GM21423 (cell line): ENCODE measurements around the gene XRCC5.

ENCODE experiments used
- ATAC-seq: cut with Tn5 transposase; IDR thresholded peaks from one replicate; pipeline ENCODE4 v1.9.1; 2021; ENCODE audit warnings: mild to moderate bottlenecking, moderate library complexity; ENCODE audit not compliant: unreplicated experiment

XRCC5 gene

DNA sequence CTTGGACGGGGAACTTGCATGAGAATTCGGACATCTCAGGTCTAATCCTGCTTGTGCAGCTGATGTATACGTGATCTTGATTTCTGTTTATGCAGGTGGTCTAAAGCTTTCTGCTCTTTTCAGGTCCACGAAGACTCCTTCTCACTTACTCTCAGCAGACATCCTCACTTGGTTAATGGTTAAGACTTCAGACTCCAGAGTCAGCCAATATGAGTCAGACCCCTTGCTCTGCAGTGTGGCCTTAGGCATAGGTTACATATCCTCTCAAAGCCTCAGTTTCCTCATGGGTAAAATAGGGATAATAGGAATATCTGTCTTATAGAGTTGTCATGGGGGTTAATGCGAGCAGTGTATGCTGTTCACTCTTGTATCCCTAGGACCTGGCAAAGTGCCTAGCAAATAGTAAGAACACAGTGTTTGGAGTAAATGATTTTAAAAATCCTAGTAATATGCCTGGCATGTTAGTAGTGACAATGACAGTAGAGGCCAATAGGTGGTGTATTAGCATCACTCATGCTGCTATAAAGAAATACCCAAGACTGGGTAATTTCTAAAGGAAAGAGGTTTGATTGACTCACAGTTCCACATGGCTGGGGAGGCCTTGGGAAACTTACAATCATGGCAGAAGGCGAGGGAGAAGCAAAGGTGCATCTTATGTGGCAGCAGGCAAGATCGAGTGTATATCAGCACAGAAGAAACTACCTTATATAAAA lies 42.3 kb downstream of the XRCC5 start:
- ATAC-seq, result no peak

DNA sequence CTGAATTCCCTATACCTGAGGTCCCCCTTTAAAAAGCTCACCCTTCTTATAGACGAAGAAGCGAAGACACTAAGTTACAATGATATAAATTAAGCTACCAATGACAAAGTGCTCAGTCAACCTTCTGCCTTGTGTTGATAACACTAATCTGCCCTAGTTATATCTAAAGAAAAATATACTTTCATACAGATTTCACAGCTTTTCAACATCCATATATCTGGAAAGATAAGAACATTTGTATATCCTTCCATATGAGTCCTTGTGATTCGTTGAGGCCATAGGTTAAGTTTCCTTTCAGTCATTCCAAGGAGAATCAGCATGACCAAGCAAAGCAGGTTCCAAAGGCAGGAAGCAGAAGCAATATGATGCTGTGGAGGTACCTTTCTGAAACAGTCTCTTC lies 46.8 kb downstream of the XRCC5 start:
- ATAC-seq, result no peak

DNA sequence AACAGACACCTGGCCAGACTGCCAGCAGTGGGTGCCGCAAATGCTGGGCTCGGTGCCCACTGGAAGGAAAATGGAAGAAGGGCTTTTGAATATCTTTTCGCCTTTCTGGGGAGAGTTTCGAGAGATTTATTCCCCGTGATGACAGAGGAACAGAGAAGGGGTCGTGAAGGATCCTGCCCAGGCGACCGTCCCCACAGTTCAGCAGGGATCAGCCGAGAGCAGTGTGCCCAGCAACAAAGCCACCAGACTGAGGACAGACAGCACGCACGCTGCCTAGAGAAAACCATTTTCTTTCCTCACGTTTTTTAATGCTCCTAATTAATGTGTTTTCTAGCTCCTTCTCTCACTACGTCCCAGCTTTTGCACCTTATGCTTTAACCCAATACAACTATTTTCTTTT lies 47.7 kb downstream of the XRCC5 start:
- ATAC-seq, result no peak

DNA sequence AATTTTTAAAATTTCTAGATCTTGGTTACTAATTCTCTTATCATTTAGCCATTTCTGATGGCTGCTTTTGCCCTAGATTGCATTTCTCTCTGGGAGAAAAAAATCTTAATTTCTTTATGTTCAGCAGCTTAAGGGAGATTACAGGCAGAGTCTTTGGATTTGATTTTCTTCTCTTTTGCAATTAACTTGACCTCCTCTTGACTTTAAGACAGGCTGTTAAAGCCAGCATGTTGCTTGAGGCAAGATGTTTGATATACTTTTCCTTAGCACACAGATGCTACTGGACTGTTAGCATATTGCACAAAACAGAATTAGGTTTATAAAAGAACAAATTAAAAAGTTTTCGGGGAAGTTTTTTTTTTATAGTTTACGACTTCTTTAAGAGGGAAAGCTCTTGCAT lies 50.0 kb downstream of the XRCC5 start:
- no peak for ATAC-seq

DNA sequence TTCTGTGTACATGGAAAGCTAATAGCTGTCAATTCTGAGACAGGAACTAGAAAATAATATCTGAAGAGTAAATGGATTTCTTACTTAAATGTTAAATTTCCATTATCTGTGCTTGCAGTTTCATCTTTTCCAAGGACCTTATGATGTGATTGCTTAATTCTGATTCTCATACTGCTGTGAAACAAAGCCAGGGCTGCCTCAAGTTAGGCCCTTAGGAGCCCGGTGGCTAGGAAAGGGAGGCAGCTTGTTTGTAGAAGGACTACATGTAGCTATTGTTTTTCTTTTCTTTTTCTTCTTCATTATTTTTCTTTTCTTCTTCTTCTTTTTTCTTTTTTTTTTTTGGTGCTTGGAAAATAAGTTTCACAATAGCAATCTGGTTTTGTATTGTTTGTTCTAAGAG lies 50.5 kb downstream of the XRCC5 start:
- no peak for ATAC-seq

DNA sequence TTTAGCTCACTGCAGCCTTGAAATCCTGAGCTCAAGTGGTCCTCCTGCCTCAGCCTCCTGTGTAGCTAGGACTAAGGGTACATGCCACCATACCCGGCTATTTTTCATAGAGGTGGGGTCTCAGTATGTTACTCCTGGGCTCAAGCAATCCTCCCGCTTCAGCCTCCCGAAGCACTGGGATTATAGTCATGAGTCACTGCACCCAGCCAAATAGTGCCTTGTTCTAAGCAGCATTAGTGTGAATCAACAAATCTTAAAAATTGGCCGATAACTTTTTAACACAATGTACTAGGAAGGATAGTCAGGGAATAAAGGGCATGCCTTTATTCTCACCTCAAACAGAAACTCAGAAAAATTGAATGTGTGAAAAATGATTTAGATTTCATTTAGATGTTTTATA lies 51.6 kb downstream of the XRCC5 start:
- ATAC-seq, result no peak

DNA sequence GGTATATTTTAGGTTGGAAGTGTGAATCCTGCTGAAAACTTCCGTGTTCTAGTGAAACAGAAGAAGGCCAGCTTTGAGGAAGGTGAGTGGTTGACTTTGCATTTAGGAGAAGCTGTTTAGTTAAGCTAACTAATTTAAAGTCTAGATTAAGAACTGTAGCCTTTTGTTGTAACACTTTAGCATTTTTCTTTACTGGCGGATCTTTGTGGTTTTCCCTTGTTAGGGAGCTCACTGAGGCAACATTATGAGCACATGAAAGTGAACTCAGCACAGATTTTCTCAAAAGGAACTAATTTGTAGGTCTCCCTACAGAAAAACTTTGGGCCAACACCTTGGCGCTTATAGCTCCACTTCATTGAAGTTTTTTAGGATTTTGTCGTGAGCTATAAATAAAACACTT lies 52.8 kb downstream of the XRCC5 start:
- no peak for ATAC-seq

DNA sequence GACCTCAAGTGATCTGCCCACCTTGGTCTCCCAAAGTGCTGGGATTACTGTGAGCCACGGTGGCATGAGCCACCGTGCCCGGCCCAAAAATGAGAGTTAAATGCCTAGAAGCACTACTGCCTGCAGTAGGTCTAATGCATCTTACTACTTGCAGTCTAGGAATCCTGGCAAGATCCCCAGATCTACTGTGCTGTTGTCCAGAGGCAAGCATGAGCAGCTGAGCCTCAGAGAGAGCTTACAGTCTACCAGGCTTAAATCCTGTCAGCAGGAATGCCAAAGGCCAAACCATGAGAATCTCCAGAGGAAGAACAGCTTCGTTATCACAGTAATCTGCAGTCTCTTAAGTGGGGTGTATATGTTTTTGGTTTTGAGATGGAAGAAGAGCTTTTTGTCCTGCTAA lies 54.4 kb downstream of the XRCC5 start:
- no peak for ATAC-seq

DNA sequence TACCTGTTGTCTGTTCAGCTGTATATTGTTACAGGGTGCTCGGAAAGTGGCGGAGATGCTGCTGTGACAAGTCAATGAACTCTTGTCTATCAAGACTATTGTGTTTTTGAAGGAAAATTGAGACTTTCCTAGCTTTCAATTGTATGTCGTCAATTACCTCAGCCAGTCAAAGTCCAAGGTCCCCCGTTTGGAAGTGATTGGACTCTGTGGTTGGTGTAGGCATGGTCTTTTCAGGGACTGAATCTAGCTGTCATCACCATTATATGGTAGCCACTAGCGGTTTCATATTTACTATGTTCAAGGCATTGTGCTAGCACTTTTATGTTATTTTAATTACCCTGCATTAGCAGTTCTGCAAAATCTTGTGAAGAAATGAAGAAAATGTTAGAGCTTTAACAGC lies 54.9 kb downstream of the XRCC5 start:
- no peak for ATAC-seq

DNA sequence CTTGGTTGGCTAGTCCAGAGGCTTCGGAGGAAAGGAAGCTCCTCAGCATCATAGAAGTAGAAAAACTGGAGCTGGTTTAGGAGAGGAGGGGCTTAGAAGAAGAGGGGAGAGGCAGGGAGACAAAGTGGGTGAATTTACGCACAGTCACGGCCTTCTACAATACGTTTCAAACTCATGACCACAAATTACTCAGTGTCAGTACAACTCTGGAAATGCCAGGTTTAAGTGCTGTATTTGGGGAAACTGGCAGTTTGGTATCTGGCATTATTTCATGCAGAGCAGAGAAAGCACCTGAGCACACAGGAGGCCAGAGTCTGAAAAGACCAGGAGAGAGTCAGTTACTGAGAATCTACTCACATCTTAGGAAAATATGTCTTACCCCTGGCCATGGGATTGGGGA lies 55.4 kb downstream of the XRCC5 start:
- ATAC-seq, result no peak

DNA sequence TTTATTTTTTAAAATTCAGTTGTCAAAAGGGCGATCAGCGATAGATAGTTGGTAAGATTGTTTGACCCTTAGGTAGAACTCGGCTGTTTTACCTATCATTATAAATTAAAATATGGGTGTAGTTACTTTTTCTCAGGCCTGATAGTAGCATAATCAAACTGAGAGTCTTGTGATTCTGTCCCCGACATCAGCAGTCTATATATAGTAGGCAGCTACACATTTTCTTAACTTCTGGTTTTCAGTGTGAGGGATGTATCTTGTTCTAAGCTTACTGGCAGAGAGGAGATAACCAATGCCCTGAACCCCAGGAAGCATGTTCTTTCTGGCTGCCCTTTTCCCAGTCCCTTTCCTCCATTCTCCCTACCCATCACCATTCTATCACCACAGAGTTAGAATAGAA lies 56.6 kb downstream of the XRCC5 start:
- no peak for ATAC-seq

DNA sequence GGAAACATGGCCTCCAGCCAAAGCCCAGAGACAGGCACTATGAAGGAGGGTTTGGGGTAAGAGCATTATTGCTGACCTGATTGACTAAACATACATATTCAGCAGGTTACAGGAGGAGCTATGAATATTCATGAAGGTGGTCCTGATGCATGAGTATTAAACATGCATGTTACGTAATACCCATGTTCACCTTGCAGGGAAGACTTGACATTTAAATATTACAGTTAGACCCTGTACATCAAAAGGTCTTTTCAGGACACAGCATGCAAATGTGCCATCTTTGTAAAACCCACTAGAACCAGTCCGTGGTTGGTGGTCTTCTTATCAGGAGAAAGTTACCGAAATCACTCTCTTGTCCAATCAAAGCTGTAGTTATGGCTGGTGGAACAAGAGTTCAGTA lies 59.9 kb downstream of the XRCC5 start:
- ATAC-seq, result no peak

DNA sequence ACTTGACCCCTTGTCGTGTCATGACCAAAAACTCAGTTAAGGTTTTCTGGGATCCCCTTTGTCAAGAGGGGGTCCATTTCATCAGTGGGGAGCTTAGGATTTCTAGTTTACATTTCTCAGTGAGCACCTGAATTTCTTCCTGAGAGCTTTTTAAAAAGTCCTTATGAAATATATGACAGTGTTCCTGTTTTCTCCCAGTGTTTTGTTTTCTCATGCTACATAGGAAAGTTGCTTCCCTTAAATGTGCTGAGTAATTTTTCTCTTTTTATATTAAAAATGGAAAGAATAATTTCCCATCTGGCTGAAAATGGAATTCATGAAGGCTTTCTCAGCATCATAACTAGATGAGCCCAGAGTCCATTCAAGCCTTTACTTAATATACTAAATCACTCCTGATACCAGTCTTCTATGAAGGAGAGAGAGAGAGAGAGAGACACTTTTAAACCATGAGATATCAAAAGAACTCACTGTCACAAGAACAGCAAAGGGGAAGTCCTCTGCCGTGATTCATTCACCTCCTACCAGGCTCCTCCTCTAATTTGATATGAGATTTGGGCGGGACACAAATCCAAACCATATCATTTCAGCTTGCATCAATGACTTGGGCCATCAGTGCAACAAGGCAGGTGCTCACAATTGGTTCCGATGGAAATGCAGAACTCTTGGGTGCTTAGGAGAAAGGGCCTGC lies 61.1 kb downstream of the XRCC5 start:
- no peak for ATAC-seq

DNA sequence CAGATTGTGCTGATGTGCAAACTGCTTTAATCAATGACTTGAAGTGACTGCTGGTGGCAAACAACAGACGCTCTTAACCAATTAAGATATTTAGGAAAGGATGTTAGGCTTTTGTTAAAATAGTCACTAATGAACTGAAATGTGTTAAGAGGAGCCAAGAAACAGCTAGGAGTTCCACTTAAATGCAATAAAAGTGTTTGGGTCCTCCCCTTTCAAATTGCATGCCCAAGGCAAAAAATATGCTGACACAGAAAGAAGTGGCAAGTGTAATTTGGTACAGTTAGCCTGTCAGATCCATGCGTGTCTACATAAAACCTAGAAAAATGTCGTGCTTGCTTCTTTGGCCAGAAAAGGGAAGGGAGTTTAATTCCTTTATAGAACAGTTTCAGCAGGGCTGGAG lies 61.9 kb downstream of the XRCC5 start:
- ATAC-seq, result no peak

DNA sequence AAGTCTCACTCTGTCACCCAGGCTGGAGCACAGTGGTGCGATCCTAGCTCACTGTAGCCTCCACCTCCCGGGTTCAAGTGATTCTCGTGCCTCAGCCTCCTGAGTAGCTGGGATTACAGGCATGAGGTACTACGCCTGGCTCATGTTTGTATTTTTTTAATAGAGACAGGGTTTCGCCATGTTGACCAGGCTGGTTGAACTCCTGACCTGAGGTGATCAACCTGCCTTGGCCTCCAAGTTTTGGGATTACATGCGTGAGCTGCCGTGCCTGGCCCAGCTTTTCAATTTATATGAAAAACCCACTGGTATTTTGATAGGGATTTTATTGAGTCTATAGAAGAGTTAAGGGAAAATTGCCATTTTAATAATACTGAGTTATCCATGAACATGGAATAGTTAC lies 63.3 kb downstream of the XRCC5 start:
- ATAC-seq, result no peak

DNA sequence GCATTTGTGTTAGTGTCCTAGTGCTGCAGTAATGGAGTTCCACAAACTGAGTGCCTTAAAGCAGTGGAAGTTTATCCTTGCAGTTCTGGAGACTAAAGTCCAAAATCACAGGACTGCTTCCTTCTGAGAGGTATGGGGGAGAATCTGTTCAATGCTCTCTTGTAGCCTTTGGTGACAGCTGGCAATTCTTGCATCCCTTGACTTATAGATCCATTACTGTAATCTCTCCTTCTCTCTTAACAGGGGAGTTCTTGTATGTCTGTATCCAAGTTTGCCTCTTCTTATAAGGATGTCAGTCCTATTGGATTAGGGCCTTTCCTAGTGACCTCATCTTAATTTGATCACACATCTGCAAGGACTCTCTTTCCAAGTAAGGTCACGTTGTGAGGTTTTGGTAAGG lies 69.9 kb downstream of the XRCC5 start:
- no peak for ATAC-seq

DNA sequence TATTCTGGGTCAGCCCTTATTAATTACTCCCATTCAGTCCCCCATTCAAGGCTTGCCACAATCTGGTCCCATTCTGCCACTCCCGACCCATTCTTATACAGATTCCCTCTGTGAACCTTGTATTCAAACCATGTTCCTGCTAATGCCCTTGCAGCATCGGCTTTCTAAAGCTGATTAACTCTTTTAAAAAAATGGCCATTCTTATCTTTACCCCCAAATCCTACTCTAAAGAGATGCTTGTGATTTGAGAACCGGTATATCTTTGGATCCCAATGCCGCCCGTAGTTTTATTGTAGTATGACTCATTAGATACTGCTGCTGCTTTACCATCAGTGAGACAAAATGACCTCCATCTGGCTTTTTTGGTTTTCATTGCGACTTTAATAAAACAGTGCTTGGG lies 72.2 kb downstream of the XRCC5 start:
- no peak for ATAC-seq

DNA sequence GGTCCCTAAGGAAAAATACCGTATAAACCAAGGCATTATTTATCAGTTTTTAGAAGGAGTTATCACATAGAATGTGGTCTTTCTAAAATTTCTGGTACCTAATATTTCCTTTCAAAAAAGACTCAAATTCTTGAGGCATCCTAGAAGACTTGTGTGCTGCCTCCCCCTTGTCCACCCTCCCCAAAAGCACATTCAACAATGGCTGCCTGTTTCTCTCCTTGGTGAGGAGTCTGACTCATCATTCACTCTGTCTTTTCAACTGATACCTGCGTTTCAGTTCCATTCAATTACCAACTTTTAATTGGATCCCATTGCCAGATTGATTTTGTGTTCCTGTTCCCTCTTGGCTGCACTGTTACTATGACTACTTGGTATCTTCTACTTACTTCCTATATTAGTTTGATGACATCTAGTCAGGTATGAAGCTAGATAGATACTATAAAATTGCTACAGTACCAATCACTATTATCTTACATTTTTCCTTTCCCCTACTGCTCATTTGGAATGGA lies 72.9 kb downstream of the XRCC5 start:
- no peak for ATAC-seq

DNA sequence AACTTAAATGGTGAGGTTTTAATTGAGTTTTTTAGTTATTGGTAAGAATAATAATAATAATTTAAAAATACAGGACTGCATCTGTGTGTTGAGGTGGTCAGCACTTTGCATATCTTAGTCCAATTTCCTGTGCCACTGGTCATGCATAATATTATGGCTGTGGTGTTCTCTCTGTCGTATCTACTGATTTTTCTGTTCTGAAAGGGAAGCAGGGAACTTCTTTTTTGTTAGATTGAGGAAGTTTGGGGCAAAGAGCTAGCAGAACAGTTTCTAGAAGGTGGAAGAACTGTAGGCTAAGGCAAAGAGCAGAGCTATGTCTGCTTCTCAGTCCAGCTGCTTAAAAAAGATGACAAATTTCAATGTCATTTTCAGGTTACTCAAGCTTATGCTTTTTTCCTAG lies 74.3 kb downstream of the XRCC5 start:
- peak; percentile 76 for ATAC-seq

DNA sequence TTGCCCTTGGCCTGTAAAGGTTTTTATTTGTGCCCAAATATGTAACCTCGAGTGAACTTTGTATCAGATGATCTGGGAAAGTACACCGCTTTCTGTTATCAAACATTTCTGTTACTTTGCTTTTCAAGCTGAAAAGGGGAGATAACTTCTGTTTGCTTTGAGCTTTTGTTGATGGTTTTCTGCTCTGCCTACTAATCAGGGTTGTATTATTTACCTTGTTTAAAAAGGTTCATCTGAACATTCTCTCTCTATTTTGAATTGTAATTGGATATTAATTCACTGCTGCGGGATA lies 79.4 kb downstream of the XRCC5 start:
- no peak for ATAC-seq

DNA sequence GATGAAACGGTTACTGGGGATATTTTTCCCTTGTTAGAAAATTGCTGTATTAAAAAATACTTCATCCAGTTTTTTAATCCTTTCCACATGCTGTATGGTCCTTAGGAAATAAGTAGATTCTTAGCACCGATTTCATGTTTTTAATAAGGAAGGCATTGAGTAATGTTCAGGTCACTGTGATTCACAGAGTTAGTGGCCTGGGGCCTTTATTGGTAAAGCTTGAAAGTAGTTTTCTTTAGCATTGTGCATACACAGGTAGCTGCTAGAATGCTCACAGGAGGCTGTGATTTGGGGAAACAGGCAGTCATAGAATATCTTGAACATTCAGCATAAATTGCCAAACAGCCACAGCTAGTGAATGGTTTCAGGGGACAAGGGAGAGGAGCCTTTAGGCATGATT lies 79.8 kb downstream of the XRCC5 start:
- ATAC-seq, result no peak

DNA sequence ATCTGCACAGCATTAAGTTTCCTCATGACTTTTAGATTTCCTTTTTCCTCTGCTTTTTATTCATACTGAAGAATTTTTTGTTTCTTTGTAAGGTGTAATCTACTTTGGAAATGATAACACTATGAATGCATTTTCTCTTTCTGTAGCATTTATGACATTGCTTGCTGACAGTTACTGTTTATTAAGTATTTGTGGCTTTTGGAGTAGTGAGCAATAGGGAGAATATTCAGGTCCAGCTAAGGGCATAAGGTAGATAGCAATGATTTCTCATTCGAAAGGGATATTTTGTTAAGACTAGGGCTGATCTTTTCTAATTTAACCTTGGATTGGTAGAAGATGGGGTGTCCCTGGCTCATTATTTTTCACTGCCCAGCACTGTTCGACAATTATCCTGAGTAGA lies 80.3 kb downstream of the XRCC5 start:
- no peak for ATAC-seq

DNA sequence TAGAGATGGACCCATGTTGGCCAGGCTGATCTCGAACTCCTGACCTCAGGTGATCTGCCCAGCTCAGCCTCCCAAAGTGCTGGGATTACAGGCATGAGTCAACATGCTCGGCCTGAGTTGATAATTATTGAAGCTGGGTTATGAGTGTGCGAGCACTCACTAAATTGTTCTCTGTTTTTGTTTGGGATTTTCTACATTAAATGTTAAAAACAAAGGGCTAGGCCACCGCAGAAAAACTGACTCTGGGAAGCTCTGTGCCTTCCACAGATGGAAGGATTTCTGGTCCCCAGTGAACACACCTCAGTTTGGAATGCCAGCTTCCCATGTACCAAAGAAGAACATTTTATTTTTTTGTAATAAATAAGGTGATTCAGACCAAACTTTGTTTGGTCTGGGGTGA lies 83.0 kb downstream of the XRCC5 start:
- ATAC-seq, result no peak
